Erythroblast (primary cell): ENCODE data around the gene LAPTM5.

Source experiments
- GATA1 ChIP-seq: IDR thresholded peaks from 2 replicates; pipeline ENCODE4 v1.6.1; 2011; ENCODE audit warnings: low read depth, mild to moderate bottlenecking, control low read depth, low read length, moderate library complexity
- POLR2A ChIP-seq: IDR thresholded peaks from 2 replicates; pipeline ENCODE4 v1.6.1; 2011; ENCODE audit warnings: mild to moderate bottlenecking, low read length

DNA sequence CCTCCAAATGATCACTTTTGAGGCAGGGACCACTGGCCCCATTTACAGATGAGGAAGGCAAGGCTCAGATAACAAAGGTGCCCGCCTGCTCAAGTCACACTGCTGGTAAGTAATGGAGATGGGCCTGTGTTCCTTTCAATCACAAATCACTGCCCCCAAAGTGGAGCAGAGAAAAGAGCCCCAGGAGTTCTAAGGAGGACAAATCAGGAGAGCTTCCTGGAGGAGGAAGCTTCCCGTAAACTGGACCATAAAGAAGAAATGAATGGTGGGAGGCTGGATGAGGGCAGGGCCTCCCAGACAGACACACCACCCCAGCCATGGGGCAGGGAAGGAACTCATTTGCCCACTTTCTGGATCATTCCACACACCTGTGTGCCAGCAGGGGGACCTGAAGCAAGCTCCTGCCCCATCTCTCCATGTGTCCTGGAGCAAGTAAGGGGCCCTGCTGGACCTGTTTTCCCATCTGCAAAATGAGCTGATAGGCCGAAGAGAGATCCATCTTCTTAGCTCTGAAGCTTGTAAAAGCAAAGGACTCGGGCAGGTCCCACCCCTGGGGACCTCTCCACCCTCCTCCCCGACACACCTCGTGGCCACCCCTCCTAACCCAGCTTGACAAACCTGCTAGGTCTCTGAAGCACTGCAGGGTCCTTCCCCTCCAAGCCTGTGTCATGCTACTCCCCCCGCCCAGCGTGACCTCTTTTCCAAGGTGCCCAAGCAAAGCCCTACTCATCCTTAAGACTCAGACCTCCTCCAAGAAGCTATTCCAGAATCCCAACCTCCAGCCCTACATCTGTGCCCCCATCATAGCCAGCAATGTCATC is 5.5 kb downstream of the LAPTM5 start:
- TF ChIP-seq POLR2A (no peak), GATA1 (no peak)
